Smooth muscle cell (in vitro differentiated cells): ENCODE results near the gene MEAF6. TPM values are rescaled to one million over a fixed set of nuclear protein-coding genes. Genes with fewer than 3 reads are reported as not detected.

Experiments
- DNase-seq: peaks from one replicate; lab custom pipeline; 2025; ENCODE audit not compliant: unreplicated experiment; lab: John Stamatoyannopoulos, UW
- H2AFZ ChIP-seq: fragments of 200-600 bp; sonication (generic); 2 replicates; pipeline ENCODE4 v1.6.0; 2016; ENCODE audit warnings: antibody characterized with exemption, low read depth, mild to moderate bottlenecking
- H3F3A ChIP-seq: fragments of 200-600 bp; sonication (generic); 2 replicates; pipeline ENCODE4 v1.6.0; 2017; ENCODE audit warnings: antibody characterized with exemption, low read depth
- H3K27ac ChIP-seq: fragments of 200-600 bp; sonication (generic); 2 replicates; pipeline ENCODE4 v1.5.1; 2016; ENCODE audit warnings: low read depth, mild to moderate bottlenecking
- H3K27me3 ChIP-seq: fragments of 200-600 bp; sonication (generic); 2 replicates; pipeline ENCODE4 v1.6.1; 2016; ENCODE audit warnings: low read depth, mild to moderate bottlenecking
- H3K36me3 ChIP-seq: fragments of 200-600 bp; sonication (generic); 2 replicates; pipeline ENCODE4 v1.5.1; 2016; ENCODE audit warnings: low read depth
- H3K4me1 ChIP-seq: fragments of 200-600 bp; sonication (generic); 2 replicates; pipeline ENCODE4 v1.5.1; 2016; ENCODE audit warnings: low read depth
- H3K4me2 ChIP-seq: fragments of 200-600 bp; sonication (generic); 2 replicates; pipeline ENCODE4 v1.6.0; 2016; ENCODE audit warnings: mild to moderate bottlenecking
- H3K4me3 ChIP-seq: fragments of 200-600 bp; sonication (generic); 2 replicates; pipeline ENCODE4 v1.5.1; 2016; ENCODE audit warnings: mild to moderate bottlenecking
- H3K79me2 ChIP-seq: fragments of 200-600 bp; sonication (generic); 2 replicates; pipeline ENCODE4 v1.6.0; 2016; ENCODE audit warnings: low read depth, mild to moderate bottlenecking
- H3K9ac ChIP-seq: fragments of 200-600 bp; sonication (generic); 2 replicates; pipeline ENCODE4 v1.6.0; 2016; ENCODE audit warnings: low read depth
- H3K9me3 ChIP-seq: fragments of 200-600 bp; sonication (generic); replicated peaks from 2 replicates; pipeline ENCODE4 v1.5.1; 2016; ENCODE audit warnings: low read depth
- H4K20me1 ChIP-seq: fragments of 200-600 bp; sonication (generic); 2 replicates; pipeline ENCODE4 v1.6.0; 2016; ENCODE audit warnings: low read depth
- CTCF ChIP-seq: fragments of 200-600 bp; sonication (generic); IDR thresholded peaks from 2 replicates; pipeline ENCODE4 v1.5.1; 2017; ENCODE audit warnings: borderline replicate concordance, mild to moderate bottlenecking, antibody characterized with exemption; ENCODE audit not compliant: insufficient read depth, poor library complexity, severe bottlenecking
- WGBS: methylation state at CpG from one replicate; pipeline ENCODE4 v1.1.7; 2016; ENCODE audit warnings: low lambda C conversion rate; 5-methylcytosine and 5-hydroxymethylcytosine counted together
- polyA plus RNA-seq: library from polyadenylated mRNA; unstranded; fragments of >200 nt; fragmentation: Nextera tagmentation; extraction: Ambion mirVana; gene quantifications from 2 replicates; pipeline ENCODE4 v1.2.1, GENCODE V29; 2016
- total RNA-seq: library from RNA; depleted of rRNA; stranded (reverse); fragments of >200 nt; gene quantifications from 2 replicates; pipeline ENCODE4 v1.2.3, GENCODE V29; 2014

Gene MEAF6
- total and polyA plus RNA-seq, 2 experiments from 2014 or later = 58.8 to 87.6 TPM

- WGBS = 84% methylated on average over 3 of the region's 3 CpGs
- Histone ChIP-seq H2AFZ (no peak overlapping the region), H3K36me3 (no peaks in the 10 kb centered on the region), H3K79me2 (peaks cover 5% of the 10 kb centered on the region), H3F3A (peaks cover 18% of the 10 kb centered on the region), H3K4me3 (no peak overlapping the region), H3K27me3 (no peaks in the 10 kb centered on the region), H3K9me3 (no peaks in the 10 kb centered on the region), H3K4me2 (no peak overlapping the region), H4K20me1 (no peaks in the 10 kb centered on the region), H3K27ac (no peak overlapping the region), H3K9ac (no peak overlapping the region), H3K4me1 (peaks cover 21% of the 10 kb centered on the region)
- DNase-seq = no peak
- no peak for TF ChIP-seq CTCF
Measured at GRCh38 chr1:37469386-37469785, 45.2 kb downstream of the MEAF6 start.

- Histone ChIP-seq H3K9me3 (no peaks in the 10 kb centered on the region), H2AFZ (no peak overlapping the region), H3K4me1 (peaks cover 21% of the 10 kb centered on the region), H3K4me2 (no peak overlapping the region), H3K79me2 (peaks cover 3% of the 10 kb centered on the region), H3F3A (peaks cover 14% of the 10 kb centered on the region), H4K20me1 (no peaks in the 10 kb centered on the region), H3K27me3 (no peaks in the 10 kb centered on the region), H3K27ac (no peak overlapping the region), H3K9ac (no peak overlapping the region), H3K36me3 (no peaks in the 10 kb centered on the region), H3K4me3 (no peak overlapping the region)
- no peak for TF ChIP-seq CTCF
- 98% methylated on average over 5 of the region's 5 CpGs for WGBS
- DNase-seq = no peak
Measured at GRCh38 chr1:37468037-37468436, 46.5 kb downstream of the MEAF6 start.

- no peak overlapping the region for H2AFZ ChIP-seq
- H3K27me3 ChIP-seq = no peaks in the 10 kb centered on the region
- no peak for DNase-seq
- no peak overlapping the region for H3K4me3 ChIP-seq
- no peak overlapping the region for H3K4me2 ChIP-seq
- H3F3A ChIP-seq = peaks cover 4% of the 10 kb centered on the region
- H3K4me1 ChIP-seq = peaks cover 3% of the 10 kb centered on the region
- WGBS = 87% methylated on average over 6 of the region's 6 CpGs
- H3K79me2 ChIP-seq = peaks cover 3% of the 10 kb centered on the region
- H3K9me3 ChIP-seq = no peaks in the 10 kb centered on the region
- H4K20me1 ChIP-seq = no peaks in the 10 kb centered on the region
- H3K27ac ChIP-seq = no peak overlapping the region
- no peaks in the 10 kb centered on the region for H3K36me3 ChIP-seq
- no peak for TF ChIP-seq CTCF
- no peak overlapping the region for H3K9ac ChIP-seq
Measured at GRCh38 chr1:37465593-37466517, 48.7 kb downstream of the MEAF6 start.
